WTC11 (cell line): ENCODE measurements around the gene CEP104.

ENCODE experiments used
- ATF1 ChIP-seq: sonication (generic); formaldehyde crosslinking; IDR thresholded peaks from 2 replicates; pipeline ENCODE4 v1.8.1; 2023; ENCODE audit warnings: mild to moderate bottlenecking, moderate library complexity, missing genetic modification reagents
- CTCF ChIP-seq: fragments of 200-600 bp; IDR thresholded peaks from 2 replicates; pipeline ENCODE4 v1.8.0; 2022; ENCODE audit warnings: antibody characterized with exemption
- E2F1 ChIP-seq: sonication (generic); formaldehyde crosslinking; IDR thresholded peaks from 2 replicates; pipeline ENCODE4 v1.8.0; 2022; ENCODE audit warnings: mild to moderate bottlenecking, missing genetic modification reagents
- FOXJ3 ChIP-seq: sonication (generic); formaldehyde crosslinking; IDR thresholded peaks from 2 replicates; pipeline ENCODE4 v1.9.0; 2021; ENCODE audit warnings: missing genetic modification reagents, mild to moderate bottlenecking, borderline replicate concordance
- JAZF1 ChIP-seq: fragments of 250-450 bp; sonication (Bioruptor Pico); IDR thresholded peaks from 2 replicates; pipeline ENCODE4 v1.9.0; 2021; ENCODE audit warnings: moderate library complexity, mild to moderate bottlenecking, inconsistent platforms
- MYBL2 ChIP-seq: sonication (generic); formaldehyde crosslinking; IDR thresholded peaks from 2 replicates; pipeline ENCODE4 v1.8.1; 2023; ENCODE audit warnings: mild to moderate bottlenecking, moderate library complexity, missing genetic modification reagents
- SOX15 ChIP-seq: fragments of 250-450 bp; sonication (Bioruptor Pico); IDR thresholded peaks from 2 replicates; pipeline ENCODE4 v1.9.0; 2021; ENCODE audit warnings: mild to moderate bottlenecking
- TCF7 ChIP-seq: sonication (generic); formaldehyde crosslinking; IDR thresholded peaks from 2 replicates; pipeline ENCODE4 v1.8.0; 2022; ENCODE audit warnings: mild to moderate bottlenecking, low read depth, missing genetic modification reagents, moderate library complexity
- TF ChIP-seq, protein P1 (sequence below): sonication (generic); formaldehyde crosslinking; IDR thresholded peaks from 2 replicates; pipeline ENCODE4 v1.8.1; 2023; ENCODE audit warnings: mild to moderate bottlenecking, missing genetic modification reagents
- TF ChIP-seq, protein P2 (sequence below): sonication (generic); formaldehyde crosslinking; conservative IDR thresholded peaks from 2 replicates; pipeline ENCODE4 v1.8.1; 2022; ENCODE audit warnings: mild to moderate bottlenecking, missing genetic modification reagents

- TF ChIP-seq, protein P1, sequence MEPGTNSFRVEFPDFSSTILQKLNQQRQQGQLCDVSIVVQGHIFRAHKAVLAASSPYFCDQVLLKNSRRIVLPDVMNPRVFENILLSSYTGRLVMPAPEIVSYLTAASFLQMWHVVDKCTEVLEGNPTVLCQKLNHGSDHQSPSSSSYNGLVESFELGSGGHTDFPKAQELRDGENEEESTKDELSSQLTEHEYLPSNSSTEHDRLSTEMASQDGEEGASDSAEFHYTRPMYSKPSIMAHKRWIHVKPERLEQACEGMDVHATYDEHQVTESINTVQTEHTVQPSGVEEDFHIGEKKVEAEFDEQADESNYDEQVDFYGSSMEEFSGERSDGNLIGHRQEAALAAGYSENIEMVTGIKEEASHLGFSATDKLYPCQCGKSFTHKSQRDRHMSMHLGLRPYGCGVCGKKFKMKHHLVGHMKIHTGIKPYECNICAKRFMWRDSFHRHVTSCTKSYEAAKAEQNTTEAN (CRISPR knock-in tag) = no peak
- TF ChIP-seq ATF1 (CRISPR knock-in tag) (no peak), CTCF (no peak), TCF7 (no peak), MYBL2 (no peak), SOX15 (CRISPR knock-in tag) (no peak), E2F1 (CRISPR knock-in tag) (no peak), FOXJ3 (CRISPR knock-in tag) (no peak), JAZF1 (CRISPR knock-in tag) (no peak)
- TF ChIP-seq, protein P2, sequence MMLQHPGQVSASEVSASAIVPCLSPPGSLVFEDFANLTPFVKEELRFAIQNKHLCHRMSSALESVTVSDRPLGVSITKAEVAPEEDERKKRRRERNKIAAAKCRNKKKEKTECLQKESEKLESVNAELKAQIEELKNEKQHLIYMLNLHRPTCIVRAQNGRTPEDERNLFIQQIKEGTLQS (CRISPR knock-in tag) = no peak
Measured at GRCh38 chr1:3905953-3906671, 49.1 kb upstream of the CEP104 start.
